Measurements from ENCODE around the gene ZNF200.
"Not testable (repeated sequence)": the region's sequence is repeated elsewhere in the genome, so short reads cannot be mapped to it uniquely, and the experiment has no call there.

The ZNF200 gene

GRCh38 chr16:3197694-3198333 is 37.1 kb downstream of the ZNF200 start:
- DNase-seq, result not testable (repeated sequence)

GRCh38 chr16:3195975-3196374 is 39.0 kb downstream of the ZNF200 start:
- peak; percentile 45 for DNase-seq

DNA sequence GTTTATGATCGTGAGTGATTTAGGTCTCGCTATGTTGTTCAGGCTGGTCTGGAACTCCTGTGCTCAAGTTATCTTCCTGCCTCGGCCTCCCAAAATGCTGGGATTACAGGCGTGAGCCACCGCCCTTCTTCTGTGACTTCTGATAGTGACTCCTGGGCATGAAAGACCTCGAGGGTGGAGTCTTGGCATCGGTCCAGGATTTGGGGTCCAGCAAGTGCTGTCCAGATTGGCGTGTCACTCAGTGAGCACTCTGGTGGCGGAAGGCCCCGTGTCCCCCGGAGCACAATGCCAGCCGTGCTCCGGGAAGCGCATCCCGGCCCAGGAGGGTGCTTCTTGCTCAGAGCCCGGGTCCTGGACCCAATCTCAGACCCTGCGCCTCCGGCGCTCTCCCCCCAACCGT is 40.2 kb downstream of the ZNF200 start:
- DNase-seq, result no peak

DNA sequence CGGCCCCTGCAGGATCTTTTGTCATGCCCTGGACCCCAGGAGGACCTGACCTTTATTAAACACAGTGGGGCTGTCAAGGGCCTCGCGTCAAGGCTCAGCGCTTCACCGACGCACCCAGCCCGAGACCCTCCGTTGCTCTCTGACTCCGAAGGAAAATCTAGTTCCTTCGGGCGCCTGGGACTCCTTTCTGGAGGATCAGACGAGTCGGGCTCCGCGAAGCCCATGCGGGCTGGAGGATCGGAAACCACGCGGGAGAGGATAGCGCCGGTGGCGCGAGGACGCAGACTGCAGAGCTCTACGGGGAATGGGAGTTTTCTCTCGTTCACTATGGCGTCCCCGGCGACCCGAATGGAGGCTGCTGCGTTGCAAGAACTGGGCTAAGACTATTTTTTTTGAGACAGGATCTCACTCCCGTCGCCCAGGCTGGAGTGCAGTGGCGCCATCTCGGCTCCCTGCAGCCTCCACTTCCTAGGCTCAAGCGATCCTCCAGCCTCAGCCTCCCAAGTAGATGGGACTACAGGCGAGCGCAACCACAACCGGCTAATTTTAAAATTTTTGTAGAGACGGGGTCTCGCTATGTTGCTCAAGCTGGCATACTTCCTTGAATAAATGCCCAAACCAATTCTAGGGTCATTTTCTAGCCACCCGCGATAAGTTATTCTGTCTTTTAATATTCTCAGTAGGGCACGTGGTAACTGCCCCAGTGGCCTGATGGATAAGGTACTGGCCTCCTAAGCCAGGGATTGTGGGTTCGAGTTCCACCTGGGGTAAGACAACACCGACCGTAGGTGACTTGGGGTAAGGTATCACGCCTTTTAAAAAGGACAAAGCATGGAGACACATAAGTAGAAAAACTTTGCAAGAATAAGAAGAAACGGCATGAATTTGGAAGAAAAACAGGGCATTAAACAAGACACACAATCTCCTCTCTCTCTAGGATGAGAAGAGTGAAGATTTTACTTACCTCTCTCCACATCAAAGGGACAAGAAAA is 41.4 kb downstream of the ZNF200 start:
- DNase-seq, result no peak

DNA sequence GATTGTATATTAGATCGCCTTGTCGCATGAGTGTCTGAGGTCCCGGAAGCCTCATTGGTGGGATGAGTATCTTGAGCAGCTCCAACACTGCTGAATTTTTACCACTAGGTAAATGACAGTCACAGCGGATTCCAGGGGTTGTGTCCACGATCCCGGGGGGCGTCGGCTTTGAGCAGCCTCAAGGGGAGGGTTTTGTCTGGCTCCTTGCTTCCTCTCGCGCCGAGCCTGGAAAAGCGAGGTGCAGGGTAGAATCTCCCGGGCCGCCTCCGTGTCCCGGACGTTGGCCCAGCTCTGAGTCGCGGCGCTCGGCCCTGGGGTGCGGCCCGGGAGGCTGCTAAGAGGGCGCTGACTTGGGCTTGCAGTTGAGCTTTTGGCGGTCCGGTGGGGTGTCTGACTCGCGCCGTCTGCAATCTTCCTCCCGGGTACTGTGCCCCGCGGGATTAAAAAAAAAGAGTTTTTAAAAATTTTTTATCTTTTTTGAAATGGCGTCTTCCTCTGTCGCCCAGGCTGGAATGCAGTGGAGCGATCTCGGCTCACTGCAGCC is 42.4 kb downstream of the ZNF200 start:
- no peak for DNase-seq

GRCh38 chr16:3190949-3191353 is 44.0 kb downstream of the ZNF200 start:
- peak; percentile 45 for DNase-seq

GRCh38 chr16:3189869-3190268 is 45.1 kb downstream of the ZNF200 start:
- DNase-seq, result no peak

DNA sequence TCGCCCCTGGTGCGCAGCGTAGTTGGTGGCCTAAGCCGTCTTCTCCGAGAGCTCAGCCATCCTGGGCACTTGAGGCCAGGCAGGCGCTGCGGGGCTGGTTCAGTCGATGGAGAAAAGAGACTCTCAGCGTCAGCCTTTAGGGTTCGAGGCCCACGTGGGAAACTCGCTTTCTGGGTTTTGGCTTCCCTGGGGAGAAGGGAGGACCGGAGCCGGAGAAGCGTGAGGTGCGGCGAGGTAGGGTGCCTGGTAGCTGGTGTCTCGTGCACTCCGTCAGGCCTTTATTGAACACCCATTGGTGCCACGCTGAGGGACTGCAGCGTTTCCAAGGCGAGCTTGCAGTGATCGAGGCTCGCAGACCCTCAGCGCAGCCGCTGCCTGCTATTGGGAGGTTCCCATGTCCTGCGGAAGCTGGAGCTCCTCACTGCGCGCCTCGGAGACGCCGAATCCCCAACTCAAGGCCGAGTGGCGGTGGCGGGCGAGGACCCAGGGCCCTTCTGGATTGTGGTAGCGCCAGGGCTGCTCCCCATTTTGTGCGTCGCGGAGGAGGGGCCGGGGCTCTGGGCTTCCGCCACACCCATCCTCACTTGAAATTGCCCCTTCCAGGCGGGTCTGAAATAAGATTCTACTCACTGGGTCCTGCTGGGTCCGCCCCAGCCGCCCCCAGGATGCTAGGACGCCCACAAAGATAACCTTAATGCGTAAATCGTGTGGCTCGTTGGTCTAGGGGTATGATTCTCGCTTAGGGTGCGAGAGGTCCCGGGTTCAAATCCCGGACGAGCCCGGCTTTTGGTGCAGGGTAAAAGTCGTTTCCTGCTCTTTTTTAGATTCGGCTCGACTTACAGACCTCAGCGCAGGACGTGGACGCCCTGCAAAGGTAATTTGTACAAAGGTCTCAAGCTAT is 45.8 kb downstream of the ZNF200 start:
- DNase-seq, result peak; percentile 93

DNA sequence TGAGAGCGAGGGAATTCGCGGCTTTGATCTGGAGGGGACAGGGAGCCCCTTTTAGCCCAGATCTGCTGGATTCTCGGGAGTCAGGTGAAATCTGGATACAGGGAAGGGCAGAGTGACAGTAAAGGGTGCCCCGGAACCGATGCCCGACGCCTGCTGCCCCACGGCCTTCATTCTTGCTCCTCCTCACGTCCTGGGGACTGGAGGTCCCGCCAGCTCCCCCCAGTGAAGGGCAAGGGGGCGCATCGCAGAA is 46.4 kb downstream of the ZNF200 start:
- no peak for DNase-seq

GRCh38 chr16:3187798-3188674 is 46.9 kb downstream of the ZNF200 start, which contains the start of gene OR1F1:
Gene OR1F1, plus strand, starts transcription at chr16:3188204.
- DNase-seq, result peak; percentile 94

DNA sequence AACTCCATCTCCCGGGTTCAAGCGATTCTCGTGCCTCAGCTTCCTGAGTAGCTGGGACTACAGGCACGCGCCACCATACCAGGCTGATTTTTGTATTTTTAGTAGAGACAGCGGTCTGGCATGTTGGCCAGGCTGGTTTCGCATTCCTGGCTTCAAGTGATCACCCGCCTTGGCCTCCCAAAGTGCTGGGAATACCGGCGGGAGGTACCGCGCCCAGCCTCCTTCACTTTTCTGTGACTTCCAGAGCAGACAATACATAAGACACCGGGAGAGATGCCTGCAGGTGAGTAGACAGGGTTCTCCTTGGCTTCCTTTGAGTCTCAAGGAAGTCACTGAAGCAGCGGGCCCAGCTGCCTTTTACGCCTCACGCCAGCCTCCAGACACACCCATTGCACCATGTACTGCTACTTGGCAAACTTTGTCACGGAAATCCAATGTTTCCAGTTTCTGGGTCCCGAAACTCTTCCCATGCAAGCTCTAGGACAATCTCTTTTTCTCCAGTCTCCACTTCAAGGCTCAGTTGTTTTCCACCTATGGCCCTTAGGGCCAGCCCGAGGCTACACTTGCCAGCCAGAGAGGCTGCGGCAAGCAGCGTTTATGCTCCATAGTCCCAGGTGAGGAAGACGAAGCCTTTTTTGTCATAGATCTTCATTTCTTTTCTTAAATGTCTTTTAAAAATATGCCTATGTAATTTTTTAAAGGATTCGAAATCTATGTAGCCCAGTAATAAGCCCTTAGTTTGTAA is 47.8 kb downstream of the ZNF200 start:
- no peak for DNase-seq

GRCh38 chr16:3183445-3184139 is 51.4 kb downstream of the ZNF200 start:
- DNase-seq, result peak; percentile 23

DNA sequence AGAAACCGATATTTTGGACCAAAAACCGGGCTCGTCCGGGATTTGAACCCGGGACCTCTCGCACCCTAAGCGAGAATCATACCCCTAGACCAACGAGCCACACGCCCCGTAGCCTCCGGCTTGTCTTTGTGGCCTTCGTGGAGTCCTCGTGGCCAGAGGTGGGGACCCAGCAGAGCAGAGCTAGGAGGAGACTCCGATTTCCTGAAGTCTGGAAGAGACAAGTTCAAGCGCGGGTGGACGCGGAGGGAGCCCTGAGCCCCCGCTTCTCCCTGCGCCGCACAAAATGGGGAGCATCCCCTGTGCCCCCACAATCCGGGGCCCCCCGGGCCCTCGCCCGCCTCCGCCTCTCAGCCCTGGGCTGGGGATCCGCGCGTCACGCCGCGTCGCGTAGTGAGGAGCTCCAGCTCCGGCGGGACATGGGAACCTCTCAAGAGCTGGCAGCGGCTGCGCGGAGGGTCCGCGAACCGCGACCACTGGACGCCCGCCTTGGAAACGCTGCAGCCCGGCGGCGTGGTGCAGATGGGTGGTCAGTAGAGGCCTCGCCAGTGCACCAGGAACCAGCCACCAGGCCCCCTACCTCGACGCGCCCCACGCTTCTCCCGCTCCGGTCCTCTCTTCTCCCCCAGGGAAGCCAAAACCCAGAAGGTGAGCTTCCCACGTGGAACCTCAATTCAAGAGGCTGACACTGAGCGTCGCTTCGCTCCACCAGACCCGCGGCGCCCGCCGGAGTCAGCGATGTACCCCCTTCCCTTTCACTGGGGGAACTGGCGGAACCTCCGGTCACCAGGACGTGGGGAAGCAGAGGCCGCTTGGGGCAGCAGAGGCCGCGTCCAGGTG is 52.1 kb downstream of the ZNF200 start:
- peak; percentile 94 for DNase-seq

DNA sequence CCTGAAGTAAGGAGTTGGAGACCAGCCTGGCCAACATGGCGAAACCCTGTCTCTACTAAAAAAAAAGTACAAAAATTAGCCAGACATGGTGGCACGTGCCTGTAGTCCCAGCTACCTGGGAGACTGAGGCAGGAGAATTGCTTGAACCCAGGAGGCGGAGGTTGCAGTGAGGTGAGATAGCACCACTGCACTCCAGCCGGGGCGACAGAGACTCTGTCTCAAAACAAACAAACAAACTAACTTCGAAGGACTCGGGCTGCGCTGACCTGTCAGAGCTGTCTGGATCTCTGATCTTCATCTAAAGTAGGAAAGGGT is 52.7 kb downstream of the ZNF200 start:
- not testable (repeated sequence) for DNase-seq

DNA sequence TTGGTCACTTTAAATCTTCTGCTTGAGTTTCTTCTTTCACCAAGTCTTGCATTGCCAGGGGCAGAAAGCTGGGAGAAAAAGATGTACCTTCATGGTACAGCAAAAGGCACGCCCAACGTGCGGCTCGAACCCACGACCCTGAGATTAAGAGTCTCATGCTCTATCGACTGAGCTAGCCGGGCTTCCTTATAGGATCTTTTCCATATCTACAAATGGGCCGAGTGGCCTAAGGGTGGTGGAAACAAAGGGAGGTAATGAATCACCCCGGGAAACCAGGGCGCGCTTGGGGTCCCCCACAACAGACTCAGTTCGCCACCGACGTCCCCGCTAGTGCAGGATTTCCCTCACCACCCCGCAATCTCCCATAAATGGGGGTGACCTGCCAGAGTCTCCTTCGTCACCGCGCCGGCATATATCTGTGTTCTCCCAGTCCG is 54.5 kb downstream of the ZNF200 start:
- DNase-seq, result peak; percentile 77

GRCh38 chr16:3179651-3180050 is 55.3 kb downstream of the ZNF200 start:
- no peak for DNase-seq

GRCh38 chr16:3175157-3176093 is 59.5 kb downstream of the ZNF200 start:
- peak; percentile 93 for DNase-seq

DNA sequence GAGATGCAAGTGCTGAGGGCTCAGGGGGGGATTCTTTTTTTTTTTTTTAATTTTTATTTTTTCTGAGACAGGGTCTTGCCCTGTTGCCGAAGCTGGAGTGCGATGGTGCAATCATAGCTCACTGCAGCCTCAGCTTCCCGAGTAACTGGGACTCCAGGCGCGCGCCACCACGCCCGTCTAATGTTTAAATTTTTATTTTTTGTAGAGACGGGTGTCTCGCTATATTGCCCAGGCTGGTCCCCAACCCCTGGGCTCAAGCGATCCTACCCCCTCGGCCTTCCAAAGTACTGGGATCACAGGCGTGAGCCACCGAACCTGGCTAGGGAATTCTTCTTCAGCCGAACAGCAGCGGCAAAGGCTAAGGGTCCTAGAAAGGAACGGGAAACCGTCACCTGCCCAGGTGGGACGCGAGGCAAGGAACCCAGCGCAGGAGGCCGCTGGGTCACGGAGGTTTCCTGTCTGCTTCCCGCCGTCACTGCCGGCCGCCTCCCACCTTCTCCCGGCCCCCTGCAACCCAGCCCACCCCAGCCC is 60.3 kb downstream of the ZNF200 start:
- no peak for DNase-seq
